Esophagus squamous epithelium (tissue), 5 donors: ENCODE results near the gene TRIOBP. TPM values are rescaled to one million over a fixed set of nuclear protein-coding genes. Genes with fewer than 3 reads are reported as not detected.
A peak's percentile ranks its signal among the peaks of the same experiment; 100 is the strongest.

Experiments
- DNase-seq: peaks from one replicate; lab custom pipeline; 2025; lab: John Stamatoyannopoulos, UW
- H3K27ac ChIP-seq, 4 donors: fragments of 200-600 bp; sonication (generic); one replicate each; pipeline ENCODE4 v1.5.1; 2016 to 2019; ENCODE audit warnings: mild to moderate bottlenecking in 1 of 4
- H3K27me3 ChIP-seq, 4 donors: fragments of 200-600 bp; sonication (generic); 1 replicate in 3 of 4; 2 replicates in 1 of 4; pipeline versions ENCODE4 v1.5.1 to v1.6.0; 2017 to 2021; ENCODE audit warnings: antibody characterized with exemption in 1 of 4
- H3K36me3 ChIP-seq, 3 donors: fragments of 200-600 bp; sonication (generic); one replicate each; pipeline ENCODE4 v1.5.1; 2016 to 2019
- H3K4me1 ChIP-seq, 3 donors: fragments of 200-600 bp; sonication (generic); one replicate each; pipeline ENCODE4 v1.5.1; 2017 to 2019
- H3K4me3 ChIP-seq, 4 donors: fragments of 200-600 bp; sonication (generic); 1 replicate in 3 of 4; 2 replicates in 1 of 4; pipeline ENCODE4 v1.5.1; 2016 to 2019; ENCODE audit warnings: mild to moderate bottlenecking in 2 of 4, moderate library complexity in 1 of 4
- H3K9me3 ChIP-seq, 3 donors: fragments of 200-600 bp; sonication (generic); one replicate each; pipeline ENCODE4 v1.5.1; 2016 to 2019
- POLR2A ChIP-seq, 4 donors: fragments of 450-650 bp; IDR thresholded peaks; one replicate each; pipeline ENCODE4 v1.6.1; 2017; ENCODE audit warnings: antibody characterized with exemption in 4 of 4, mild to moderate bottlenecking in 4 of 4, moderate library complexity in 3 of 4
- WGBS, 2 donors: methylation state at CpG; one replicate each; pipeline ENCODE4 v1.1.5; 2018; 5-methylcytosine and 5-hydroxymethylcytosine counted together
- intact Hi-C: fragments of 100-400 bp; cut with DNase I; formaldehyde crosslinking; loops from one replicate; pipeline ENCODE4 v1.15.0; 2022
- total RNA-seq, 4 donors: library from RNA; depleted of rRNA; stranded (reverse); fragments of >200 nt; gene quantifications; one replicate each; pipeline ENCODE4 v1.1.0, GENCODE V29; 2016
- TF ChIP-seq, protein P1 (sequence below), 6 experiments: fragments of 450-650 bp in 4 of 6; fragments of 200-600 bp in 2 of 6; sonication (generic) in 2 of 6; IDR thresholded peaks; one replicate each; pipeline ENCODE4 v1.5.1; 2016 to 2019; ENCODE audit warnings: antibody characterized with exemption in 6 of 6, mild to moderate bottlenecking in 4 of 6, moderate library complexity in 4 of 6
- donor health status: DM: yes; HTN: yes; CAD: no.

Gene TRIOBP
- total RNA-seq, 4 donors from 2014 or later = 67.6 to 149 (median 108) TPM

DNA sequence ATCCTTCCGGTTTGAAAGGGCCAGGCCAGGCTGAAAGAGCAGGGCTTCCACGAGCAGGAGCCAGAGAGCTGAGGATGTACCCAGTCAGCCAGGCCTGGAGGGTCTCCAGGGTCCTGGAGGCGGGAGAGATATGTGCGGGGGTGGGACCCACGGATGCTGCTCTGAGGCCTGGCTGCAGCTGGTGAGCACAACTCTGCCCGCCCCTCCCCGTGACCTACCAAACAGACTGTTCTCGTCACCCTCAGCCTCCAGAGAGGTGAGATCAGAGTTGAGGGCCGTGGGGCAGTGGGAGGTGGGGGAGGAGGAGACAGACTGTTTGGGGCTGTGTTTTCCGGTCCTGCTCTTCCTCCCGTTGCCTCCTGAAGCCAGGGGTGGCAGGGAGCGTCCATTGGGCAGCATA is 42.2 kb downstream of the TRIOBP start:
- no peak for DNase-seq

DNA sequence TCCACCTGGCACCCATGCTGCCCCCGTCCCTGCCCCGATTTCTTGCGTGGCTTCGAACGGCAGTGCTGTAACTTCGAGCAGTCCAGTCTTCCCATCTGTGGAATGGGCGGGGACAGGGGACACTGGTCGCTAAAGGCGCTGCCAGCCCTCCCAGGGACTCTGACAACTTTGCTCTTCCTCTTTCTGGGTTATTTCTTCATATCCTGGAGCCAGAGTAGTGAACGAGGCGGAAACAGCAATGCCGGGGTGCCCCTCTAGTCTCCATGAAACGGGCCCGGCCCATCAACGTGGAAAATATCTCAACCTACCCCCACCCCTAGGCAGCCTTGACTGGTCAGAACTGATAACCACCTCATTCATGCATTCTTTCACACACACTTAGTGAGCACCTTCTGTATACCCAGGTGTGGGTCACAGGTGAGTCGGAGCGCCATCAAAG is 42.8 kb downstream of the TRIOBP start:
- TF ChIP-seq, protein P1, sequence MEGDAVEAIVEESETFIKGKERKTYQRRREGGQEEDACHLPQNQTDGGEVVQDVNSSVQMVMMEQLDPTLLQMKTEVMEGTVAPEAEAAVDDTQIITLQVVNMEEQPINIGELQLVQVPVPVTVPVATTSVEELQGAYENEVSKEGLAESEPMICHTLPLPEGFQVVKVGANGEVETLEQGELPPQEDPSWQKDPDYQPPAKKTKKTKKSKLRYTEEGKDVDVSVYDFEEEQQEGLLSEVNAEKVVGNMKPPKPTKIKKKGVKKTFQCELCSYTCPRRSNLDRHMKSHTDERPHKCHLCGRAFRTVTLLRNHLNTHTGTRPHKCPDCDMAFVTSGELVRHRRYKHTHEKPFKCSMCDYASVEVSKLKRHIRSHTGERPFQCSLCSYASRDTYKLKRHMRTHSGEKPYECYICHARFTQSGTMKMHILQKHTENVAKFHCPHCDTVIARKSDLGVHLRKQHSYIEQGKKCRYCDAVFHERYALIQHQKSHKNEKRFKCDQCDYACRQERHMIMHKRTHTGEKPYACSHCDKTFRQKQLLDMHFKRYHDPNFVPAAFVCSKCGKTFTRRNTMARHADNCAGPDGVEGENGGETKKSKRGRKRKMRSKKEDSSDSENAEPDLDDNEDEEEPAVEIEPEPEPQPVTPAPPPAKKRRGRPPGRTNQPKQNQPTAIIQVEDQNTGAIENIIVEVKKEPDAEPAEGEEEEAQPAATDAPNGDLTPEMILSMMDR (IDR thresholded peaks at IDR 0.05) = no peak
- no peak for TF ChIP-seq POLR2A (IDR thresholded peaks at IDR 0.05)
- Histone ChIP-seq H3K4me3 (no peak overlapping the region), H3K9me3 (no peaks in the 10 kb centered on the region), H3K27ac (peak overlapping the region in 2 of 4 donors; percentile 58 to 67), H3K36me3 (no peaks in the 10 kb centered on the region), H3K4me1 (peaks cover 10 to 55% (median 31%) of the 10 kb centered on the region in 3 donors), H3K27me3 (no peaks in the 10 kb centered on the region)
- intact Hi-C loops = no loop called here
- 73 to 78% methylated on average over 11 to 13 of the region's 17 CpGs for WGBS, 2 donors
- DNase-seq = no peak

More for the DNA sequence above, 42.2 kb downstream of the TRIOBP start:
- TF ChIP-seq, protein P1 (IDR thresholded peaks at IDR 0.05) = no peak
- no peak for TF ChIP-seq POLR2A (IDR thresholded peaks at IDR 0.05)
- intact Hi-C loops = no loop called here
- Histone ChIP-seq H3K27ac (peak overlapping the region in 2 of 4 donors; percentile 58 to 67), H3K4me3 (no peak overlapping the region), H3K9me3 (no peaks in the 10 kb centered on the region), H3K36me3 (no peaks in the 10 kb centered on the region), H3K27me3 (no peaks in the 10 kb centered on the region), H3K4me1 (peaks cover 10 to 55% (median 31%) of the 10 kb centered on the region in 3 donors)
- whole genome bisulfite sequencing, 2 donors = 50 to 67% methylated on average over 2 to 5 of the region's 12 CpGs

DNA sequence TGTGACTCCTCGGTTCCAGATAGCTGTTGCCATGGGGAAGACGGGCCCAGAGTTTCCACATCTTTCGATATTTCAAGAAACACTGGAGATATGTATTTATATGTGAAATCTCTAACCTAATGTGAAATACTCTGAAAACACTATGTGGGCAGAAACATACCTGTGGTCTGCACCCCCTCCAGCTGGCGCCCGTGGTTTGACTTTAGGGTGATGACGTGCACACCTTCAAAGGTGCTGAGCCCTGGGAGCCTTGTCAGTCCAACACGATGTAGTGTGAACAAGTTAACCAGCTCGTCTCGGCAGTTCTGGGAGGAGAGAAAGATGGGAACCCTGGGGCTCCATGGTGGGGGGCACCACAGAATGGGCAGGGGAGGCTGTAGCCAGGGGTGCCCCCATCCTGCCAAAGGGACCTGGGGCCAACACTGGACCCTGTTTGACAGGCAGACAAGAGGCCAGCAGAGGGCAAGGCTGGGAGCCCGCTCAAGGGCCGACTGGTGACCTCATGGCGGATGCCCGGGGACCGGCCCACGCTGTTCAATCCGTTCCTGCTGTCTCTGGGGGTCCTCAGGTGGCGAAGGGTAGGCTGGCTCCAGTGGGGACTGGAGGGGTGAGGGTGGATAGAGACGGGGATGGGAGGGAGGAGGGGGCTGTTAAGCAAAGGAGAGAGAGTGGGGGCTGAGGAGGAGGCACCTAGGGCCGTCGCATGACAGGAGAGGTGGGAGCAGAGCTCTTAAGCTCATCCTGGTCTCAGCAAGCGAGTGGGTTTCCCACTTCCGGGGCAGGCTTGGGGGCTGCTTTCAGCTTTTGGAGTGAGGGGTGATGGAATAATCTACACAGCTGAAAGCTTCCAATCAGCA is 43.8 kb downstream of the TRIOBP start:
- H3K27me3 ChIP-seq = no peaks in the 10 kb centered on the region
- no peak for TF ChIP-seq POLR2A (IDR thresholded peaks at IDR 0.05)
- TF ChIP-seq, protein P1 (IDR thresholded peaks at IDR 0.05) = no peak
- peaks cover 15 to 65% (median 34%) of the 10 kb centered on the region in 3 donors for H3K4me1 ChIP-seq
- H3K27ac ChIP-seq = peak overlapping the region in 3 of 4 donors; percentile 31 to 74 (median 59)
- H3K9me3 ChIP-seq = no peaks in the 10 kb centered on the region
- no peak overlapping the region for H3K4me3 ChIP-seq
- 55 to 72% methylated on average over 15 to 20 of the region's 22 CpGs for WGBS, 2 donors
- intact Hi-C loops = no loop called here
- no peak for DNase-seq
- H3K36me3 ChIP-seq = no peaks in the 10 kb centered on the region

DNA sequence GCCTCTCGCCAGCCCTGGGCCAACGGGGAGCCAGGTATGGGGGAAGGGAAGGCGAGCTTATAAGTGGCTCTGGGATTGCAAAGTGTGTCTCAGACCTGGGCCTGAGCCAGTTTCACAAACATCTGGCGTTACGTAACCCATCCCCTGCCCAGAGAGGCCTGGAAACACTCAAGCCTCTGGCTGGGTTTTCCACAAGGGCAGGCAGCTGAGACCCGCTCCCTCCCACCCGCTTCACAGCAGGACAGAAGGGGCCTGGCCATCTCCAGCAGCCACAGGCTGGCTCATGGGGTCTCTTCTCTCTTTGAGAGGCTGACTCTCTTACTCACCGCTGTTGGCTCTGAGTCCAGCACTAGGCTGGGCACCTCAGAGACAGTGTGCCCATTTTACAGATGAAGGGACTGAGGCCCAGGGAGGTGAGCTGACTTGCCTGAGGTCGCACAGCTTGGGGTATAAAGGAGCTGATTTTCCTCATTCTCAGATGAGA is 44.5 kb downstream of the TRIOBP start:
- WGBS, 2 donors = 44% methylated on average over 4 of the region's 9 CpGs; no CpG with 5 or more reads in 1 of the 2 donors
- intact Hi-C loops = no loop called here
- Histone ChIP-seq H3K4me1 (peaks cover 15 to 65% (median 34%) of the 10 kb centered on the region in 3 donors), H3K9me3 (no peaks in the 10 kb centered on the region), H3K27ac (peak overlapping the region in 3 of 4 donors; percentile 31 to 74 (median 69)), H3K36me3 (no peaks in the 10 kb centered on the region), H3K4me3 (no peak overlapping the region), H3K27me3 (no peaks in the 10 kb centered on the region)
- TF ChIP-seq, protein P1 (IDR thresholded peaks at IDR 0.05) = no peak
- TF ChIP-seq POLR2A (IDR thresholded peaks at IDR 0.05) = no peak
- no peak for DNase-seq
